ENCODE measurements around the gene TDRKH. TPM values are rescaled to one million over a fixed set of nuclear protein-coding genes. Genes with fewer than 3 reads are reported as not detected.

TDRKH gene
- total RNA-seq, 1 donor from 2014 or later, result 5.1 TPM

Other genes starting within 250 kb of the TDRKH start
- gene SNX27, start 178.4 kb downstream of the TDRKH start, total RNA-seq, result 27.9 and 29.6 TPM in 2 replicates
- not detected in 2 replicates for gene CELF3, start 73.7 kb downstream of the TDRKH start, total RNA-seq
- not detected in 2 replicates for gene RIIAD1, start 69.0 kb downstream of the TDRKH start, total RNA-seq
- gene MRPL9, start 27.0 kb downstream of the TDRKH start, total RNA-seq, result 54.5 and 66.5 TPM in 2 replicates
- not detected in 2 replicates for gene LINGO4, start 14.9 kb upstream of the TDRKH start, total RNA-seq
- 0.72 and 1.4 TPM in 2 replicates for gene RORC, start 41.3 kb upstream of the TDRKH start, total RNA-seq
- gene C2CD4D, start 49.3 kb upstream of the TDRKH start, total RNA-seq, result not detected in 2 replicates
- not detected in 2 replicates for gene THEM5, start 63.2 kb upstream of the TDRKH start, total RNA-seq
- gene THEM4, start 119.0 kb upstream of the TDRKH start, total RNA-seq, result 12.2 and 12.8 TPM in 2 replicates
- gene S100A10, start 203.4 kb upstream of the TDRKH start, total RNA-seq, result 31.6 and 36.0 TPM in 2 replicates
- 227 and 251 TPM in 2 replicates for gene S100A11, start 246.5 kb upstream of the TDRKH start, total RNA-seq